Mesothelial cell of epicardium (in vitro differentiated cells): ENCODE measurements around the gene ATXN7L3. TPM values are rescaled to one million over a fixed set of nuclear protein-coding genes. Genes with fewer than 3 reads are reported as not detected.
"Not testable (repeated sequence)": the region's sequence is repeated elsewhere in the genome, so short reads cannot be mapped to it uniquely, and the experiment has no call there.

Source experiments
- DNase-seq, 2 experiments: peaks; one replicate each; pipeline ENCODE4 v3.0.0; 2021; ENCODE audit warnings: low spot score in 2 of 2; ENCODE audit not compliant: unreplicated experiment in 2 of 2
- H3K27ac Mint-ChIP-seq: 2 replicates; pipeline ENCODE4 v1.8.0; 2021; ENCODE audit warnings: mixed read lengths
- H3K27me3 Mint-ChIP-seq: 2 replicates; pipeline ENCODE4 v1.8.0; 2021; ENCODE audit warnings: low read depth, mixed read lengths
- H3K36me3 Mint-ChIP-seq: 2 replicates; pipeline ENCODE4 v1.8.0; 2021; ENCODE audit warnings: mixed read lengths
- H3K4me1 Mint-ChIP-seq: 2 replicates; pipeline ENCODE4 v1.8.0; 2021; ENCODE audit warnings: mixed read lengths
- H3K4me3 Mint-ChIP-seq: 2 replicates; pipeline ENCODE4 v1.8.0; 2021; ENCODE audit warnings: mild to moderate bottlenecking, moderate library complexity, mixed read lengths
- H3K9me3 Mint-ChIP-seq: 2 replicates; pipeline ENCODE4 v1.8.0; 2021; ENCODE audit warnings: mixed read lengths
- CTCF ChIP-seq: fragments of 200-600 bp; sonication (generic); IDR thresholded peaks from one replicate; pipeline ENCODE4 v1.5.0; 2021; ENCODE audit warnings: antibody characterized with exemption; ENCODE audit not compliant: unreplicated experiment
- total RNA-seq: library from RNA; stranded (reverse); gene quantifications from 3 replicates; pipeline ENCODE4 v1.2.1, GENCODE V29; 2021

The ATXN7L3 gene
- total RNA-seq, 1 donor from 2014 or later, result 137 TPM

GRCh38 chr17:44159519-44160210, 40.0 kb downstream of the ATXN7L3 start:
- no peak for DNase-seq
- peaks cover 6% of the 10 kb centered on the region for H3K4me1 Mint-ChIP-seq
- no peaks in the 10 kb centered on the region for H3K9me3 Mint-ChIP-seq
- no peak overlapping the region for H3K4me3 Mint-ChIP-seq
- no peak for TF ChIP-seq CTCF
- H3K36me3 Mint-ChIP-seq, result peaks cover 6% of the 10 kb centered on the region
- peak overlapping the region; percentile 86 for H3K27ac Mint-ChIP-seq
- no peaks in the 10 kb centered on the region for H3K27me3 Mint-ChIP-seq

GRCh38 chr17:44155488-44155887, 44.2 kb downstream of the ATXN7L3 start:
- Mint-ChIP-seq H3K36me3 (peaks cover 2% of the 10 kb centered on the region), H3K9me3 (no peaks in the 10 kb centered on the region), H3K4me3 (no peak overlapping the region), H3K4me1 (peaks cover 6% of the 10 kb centered on the region), H3K27me3 (no peaks in the 10 kb centered on the region), H3K27ac (no peak overlapping the region)
- no peak for TF ChIP-seq CTCF
- no peak for DNase-seq

- TF ChIP-seq CTCF, result no peak
- Mint-ChIP-seq H3K4me1 (no peaks in the 10 kb centered on the region), H3K9me3 (no peaks in the 10 kb centered on the region), H3K27me3 (no peaks in the 10 kb centered on the region), H3K27ac (no peak overlapping the region), H3K36me3 (no peaks in the 10 kb centered on the region), H3K4me3 (no peak overlapping the region)
- DNase-seq, result no peak
Measured at GRCh38 chr17:44152875-44153274, 46.8 kb downstream of the ATXN7L3 start.

GRCh38 chr17:44149750-44150329, 49.8 kb downstream of the ATXN7L3 start:
- no peak for TF ChIP-seq CTCF
- DNase-seq, result no peak
- H3K9me3 Mint-ChIP-seq, result no peaks in the 10 kb centered on the region
- H3K36me3 Mint-ChIP-seq, result no peaks in the 10 kb centered on the region
- no peak overlapping the region for H3K4me3 Mint-ChIP-seq
- no peaks in the 10 kb centered on the region for H3K27me3 Mint-ChIP-seq
- H3K4me1 Mint-ChIP-seq, result no peaks in the 10 kb centered on the region
- no peak overlapping the region for H3K27ac Mint-ChIP-seq

- not testable (repeated sequence) for H3K36me3 Mint-ChIP-seq, DNase-seq, H3K9me3 Mint-ChIP-seq, H3K4me1 Mint-ChIP-seq, H3K27ac Mint-ChIP-seq, H3K4me3 Mint-ChIP-seq, H3K27me3 Mint-ChIP-seq
Measured at GRCh38 chr17:44149066-44149465, 50.6 kb downstream of the ATXN7L3 start.

GRCh38 chr17:44147812-44148211, 51.9 kb downstream of the ATXN7L3 start:
- H3K27ac Mint-ChIP-seq, result no peak overlapping the region
- H3K27me3 Mint-ChIP-seq, result no peaks in the 10 kb centered on the region
- TF ChIP-seq CTCF, result no peak
- no peaks in the 10 kb centered on the region for H3K4me1 Mint-ChIP-seq
- no peaks in the 10 kb centered on the region for H3K36me3 Mint-ChIP-seq
- no peak for DNase-seq
- H3K4me3 Mint-ChIP-seq, result no peak overlapping the region
- H3K9me3 Mint-ChIP-seq, result no peaks in the 10 kb centered on the region
